Esophagus squamous epithelium (tissue), 4 donors: ENCODE results near the gene TMEM185B.

Source experiments
- CTCF ChIP-seq, 6 experiments: fragments of 450-650 bp in 4 of 6; fragments of 200-600 bp in 2 of 6; sonication (generic) in 2 of 6; IDR thresholded peaks; one replicate each; pipeline ENCODE4 v1.5.1; 2016 to 2019; ENCODE audit warnings: antibody characterized with exemption in 6 of 6, mild to moderate bottlenecking in 4 of 6, moderate library complexity in 4 of 6
- POLR2A ChIP-seq, 4 donors: fragments of 450-650 bp; IDR thresholded peaks; one replicate each; pipeline ENCODE4 v1.6.1; 2017; ENCODE audit warnings: antibody characterized with exemption in 4 of 4, mild to moderate bottlenecking in 4 of 4, moderate library complexity in 3 of 4

GRCh38 chr2:120176526-120176925 lies 46.7 kb downstream of the TMEM185B start:
- TF ChIP-seq POLR2A (IDR thresholded peaks at IDR 0.05) (no peak), CTCF (IDR thresholded peaks at IDR 0.05) (no peak)
